Dermis lymphatic vessel endothelial cell (primary cell): ENCODE measurements around the gene GSK3A. TPM values are rescaled to one million over a fixed set of nuclear protein-coding genes. Genes with fewer than 3 reads are reported as not detected.

Experiments
- total RNA-seq: library from RNA; depleted of rRNA; stranded (reverse); fragments of >200 nt; gene quantifications from 2 replicates; pipeline ENCODE4 v1.2.1, GENCODE V29; 2014

Gene GSK3A
- total RNA-seq: 9.6 and 10.2 TPM in 2 replicates

GRCh38 chr19:42242512-42243409 lies at the start of gene GSK3A:
TSS of gene GSK3A (minus strand) at chr19:42242602. CDS start at chr19:42242465, 137 bp downstream.

DNA sequence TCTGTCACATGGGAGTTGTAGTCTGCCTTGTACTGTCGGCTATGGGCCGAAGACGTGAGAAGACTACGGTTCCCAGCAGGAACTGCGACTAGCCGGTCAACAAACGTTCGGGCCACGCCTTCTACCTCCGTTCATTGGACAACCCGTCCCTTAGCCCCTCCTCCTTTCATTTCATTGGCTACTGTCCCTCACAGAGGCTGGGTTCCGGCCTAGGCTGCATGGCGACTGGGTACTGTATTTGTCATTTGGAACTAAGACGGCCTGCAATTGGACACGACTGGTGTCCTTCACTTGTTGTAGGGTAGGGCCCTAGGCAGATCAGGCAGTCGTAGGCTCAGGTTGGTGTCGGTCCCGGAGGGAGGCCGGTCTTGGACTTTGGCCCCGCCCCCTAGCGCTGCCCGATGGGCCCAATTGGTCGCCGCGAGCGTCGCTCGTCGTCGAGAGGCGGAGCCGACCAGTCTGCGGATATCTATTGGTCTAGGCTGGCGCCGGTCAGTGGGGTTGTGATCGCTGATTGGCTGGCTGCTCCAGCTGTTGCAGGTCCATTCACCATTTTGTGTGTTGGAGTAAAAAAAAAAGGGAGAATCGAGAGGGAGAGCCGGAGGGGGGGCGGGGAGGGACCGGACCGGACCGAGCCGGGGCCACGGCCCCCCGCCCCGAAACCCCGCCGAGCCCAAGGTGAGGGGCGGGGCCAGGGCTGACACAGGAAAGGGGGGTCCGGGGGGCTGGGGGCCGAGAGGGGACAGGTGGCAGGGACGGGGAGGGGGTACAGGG lies 26.5 kb upstream of the GSK3A start, which contains the start of gene CIC:
CIC (plus strand) TSS at position 549 of the 774 bp plus-strand sequence. CDS start 2,532 bp downstream, outside the sequence.

GRCh38 chr19:42254850-42255765 lies 12.7 kb upstream of the GSK3A start, which contains the start of gene ERF:
TSS of gene ERF (minus strand) at chr19:42255128. CDS start at chr19:42254999, 129 bp downstream.

GRCh38 chr19:42219812-42220750 lies 22.3 kb downstream of the GSK3A start, which contains the start of gene ZNF526:
TSS of gene ZNF526 (plus strand) at chr19:42220312. CDS start at chr19:42224404, 4,092 bp downstream.

GRCh38 chr19:42217520-42218437 lies 24.6 kb downstream of the GSK3A start, which contains the start of gene DEDD2:
TSS of gene DEDD2 (minus strand) at chr19:42217677. CDS start at chr19:42217007, 670 bp downstream.

Other genes starting within 250 kb of the GSK3A start
- gene ATP1A3, start 248.4 kb downstream of the GSK3A start, total RNA-seq: not detected in 2 replicates
- not detected in 2 replicates for gene GRIK5, start 172.4 kb downstream of the GSK3A start, total RNA-seq
- 8.2 and 9.7 TPM in 2 replicates for gene ZNF574, start 166.4 kb downstream of the GSK3A start, total RNA-seq
- gene POU2F2, start 110.2 kb downstream of the GSK3A start, total RNA-seq: 0.09 and 0.11 TPM in 2 replicates
- 20.6 and 22.2 TPM in 2 replicates for gene DEDD2, start 24.9 kb downstream of the GSK3A start, total RNA-seq
- 5.3 and 5.6 TPM in 2 replicates for gene ZNF526, start 22.3 kb downstream of the GSK3A start, total RNA-seq
- 25.5 and 27.0 TPM in 2 replicates for gene ERF, start 12.5 kb upstream of the GSK3A start, total RNA-seq
- gene CIC, start 26.6 kb upstream of the GSK3A start, total RNA-seq: 9.2 and 9.4 TPM in 2 replicates
- 0.22 and 0.26 TPM in 2 replicates for gene PRR19, start 59.5 kb upstream of the GSK3A start, total RNA-seq
- 29.3 and 35.1 TPM in 2 replicates for gene PAFAH1B3, start 60.0 kb upstream of the GSK3A start, total RNA-seq
- gene TMEM145, start 70.7 kb upstream of the GSK3A start, total RNA-seq: 0.43 TPM in 1 of 2 replicates, not detected in the other
- gene MEGF8, start 83.0 kb upstream of the GSK3A start, total RNA-seq: 17.8 and 18.7 TPM in 2 replicates
- not detected in 2 replicates for gene CNFN, start 147.7 kb upstream of the GSK3A start, total RNA-seq
- gene LIPE, start 184.8 kb upstream of the GSK3A start, total RNA-seq: 3.6 and 7.2 TPM in 2 replicates
- gene CXCL17, start 200.3 kb upstream of the GSK3A start, total RNA-seq: not detected in 2 replicates